Calu3 (cell line): ENCODE results near the gene EIF3K. TPM values are rescaled to one million over a fixed set of nuclear protein-coding genes. Genes with fewer than 3 reads are reported as not detected.
A peak's percentile ranks its signal among the peaks of the same experiment; 100 is the strongest.
"Not testable (repeated sequence)": the region's sequence is repeated elsewhere in the genome, so short reads cannot be mapped to it uniquely, and the experiment has no call there.

Source experiments
- BruUV-seq: library from RNA; stranded (reverse); fragments of 400-500 nt; replicated peaks from 2 replicates; lab custom pipeline; 2021; lab: Mats Ljungman, UMichigan
- CTCF ChIA-PET: fragments of 300-600 bp; sonication (Branson Sonifier 250); formaldehyde crosslinking; loops from one replicate; lab custom pipeline; 2022; ENCODE audit warnings: antibody characterized with exemption; lab: Charles Lee
- DNase-seq: peaks from one replicate; pipeline ENCODE4 v3.0.0; 2022
- H3K27ac Mint-ChIP-seq: one replicate; pipeline ENCODE4 v1.8.0; 2022; ENCODE audit warnings: mixed read lengths; ENCODE audit not compliant: unreplicated experiment
- H3K27me3 Mint-ChIP-seq: one replicate; pipeline ENCODE4 v1.8.0; 2022; ENCODE audit warnings: mixed read lengths; ENCODE audit not compliant: unreplicated experiment
- H3K36me3 Mint-ChIP-seq: one replicate; pipeline ENCODE4 v1.8.0; 2022; ENCODE audit warnings: mild to moderate bottlenecking, moderate library complexity, mixed read lengths; ENCODE audit not compliant: insufficient read depth, unreplicated experiment
- H3K4me1 Mint-ChIP-seq: one replicate; pipeline ENCODE4 v1.8.0; 2022; ENCODE audit warnings: mild to moderate bottlenecking, low read depth, mixed read lengths; ENCODE audit not compliant: unreplicated experiment
- H3K4me3 Mint-ChIP-seq: one replicate; pipeline ENCODE4 v1.8.0; 2022; ENCODE audit warnings: mild to moderate bottlenecking, low read depth, moderate library complexity, mixed read lengths; ENCODE audit not compliant: unreplicated experiment
- H3K9me3 Mint-ChIP-seq: one replicate; pipeline ENCODE4 v1.8.0; 2022; ENCODE audit warnings: low read depth, mixed read lengths; ENCODE audit not compliant: unreplicated experiment
- intact Hi-C: fragments of 100-400 bp; cut with micrococcal nuclease; formaldehyde crosslinking; loops from one replicate; pipeline ENCODE4 v1.10.0; 2022; ENCODE audit not compliant: unreplicated experiment
- total RNA-seq: library from RNA; stranded (reverse); gene quantifications from 2 replicates; pipeline ENCODE4 v1.2.3, GENCODE V29; 2022
- TF ChIP-seq, protein P1 (sequence below): fragments of 200-600 bp; IDR thresholded peaks from one replicate; pipeline ENCODE4 v1.8.0; 2022; ENCODE audit warnings: antibody characterized with exemption; ENCODE audit not compliant: unreplicated experiment

The EIF3K gene
- total RNA-seq, 1 experiment from 2014 or later = 334 TPM

DNA sequence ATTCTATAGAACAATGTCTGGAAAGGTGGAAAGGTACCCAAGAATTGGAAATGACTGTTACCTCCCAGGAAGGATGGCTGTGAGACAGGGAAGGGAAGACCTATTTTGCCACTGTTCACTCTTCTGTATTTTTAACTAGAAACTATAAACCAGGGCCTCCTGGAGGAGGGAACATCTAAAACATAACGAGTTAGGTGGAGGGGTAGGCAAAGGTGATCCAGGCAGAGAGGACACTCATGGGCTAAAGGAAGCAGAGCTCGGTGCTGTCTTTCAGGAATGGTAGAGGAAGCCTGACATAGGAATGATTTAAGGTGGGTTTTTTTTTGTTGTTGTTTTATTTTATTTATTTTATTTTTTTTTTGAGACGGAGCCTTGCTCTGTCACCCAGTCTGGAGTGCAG is 5.8 kb downstream of the EIF3K start:
- Mint-ChIP-seq H3K9me3 (no peaks in the 10 kb centered on the region), H3K4me3 (no peak overlapping the region), H3K27me3 (no peaks in the 10 kb centered on the region), H3K4me1 (peaks cover 15% of the 10 kb centered on the region), H3K27ac (no peak overlapping the region), H3K36me3 (peaks cover 81% of the 10 kb centered on the region)
- no peak for DNase-seq
- intact Hi-C loops = no loop called here
- no TSS peak for BruUV-seq
- TF ChIP-seq, protein P1, sequence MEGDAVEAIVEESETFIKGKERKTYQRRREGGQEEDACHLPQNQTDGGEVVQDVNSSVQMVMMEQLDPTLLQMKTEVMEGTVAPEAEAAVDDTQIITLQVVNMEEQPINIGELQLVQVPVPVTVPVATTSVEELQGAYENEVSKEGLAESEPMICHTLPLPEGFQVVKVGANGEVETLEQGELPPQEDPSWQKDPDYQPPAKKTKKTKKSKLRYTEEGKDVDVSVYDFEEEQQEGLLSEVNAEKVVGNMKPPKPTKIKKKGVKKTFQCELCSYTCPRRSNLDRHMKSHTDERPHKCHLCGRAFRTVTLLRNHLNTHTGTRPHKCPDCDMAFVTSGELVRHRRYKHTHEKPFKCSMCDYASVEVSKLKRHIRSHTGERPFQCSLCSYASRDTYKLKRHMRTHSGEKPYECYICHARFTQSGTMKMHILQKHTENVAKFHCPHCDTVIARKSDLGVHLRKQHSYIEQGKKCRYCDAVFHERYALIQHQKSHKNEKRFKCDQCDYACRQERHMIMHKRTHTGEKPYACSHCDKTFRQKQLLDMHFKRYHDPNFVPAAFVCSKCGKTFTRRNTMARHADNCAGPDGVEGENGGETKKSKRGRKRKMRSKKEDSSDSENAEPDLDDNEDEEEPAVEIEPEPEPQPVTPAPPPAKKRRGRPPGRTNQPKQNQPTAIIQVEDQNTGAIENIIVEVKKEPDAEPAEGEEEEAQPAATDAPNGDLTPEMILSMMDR = no peak
- CTCF ChIA-PET = no interaction called here

GRCh38 chr19:38626401-38626800 is 7.4 kb downstream of the EIF3K start:
- peaks cover 17% of the 10 kb centered on the region for H3K4me1 Mint-ChIP-seq
- no peak overlapping the region for H3K4me3 Mint-ChIP-seq
- DNase-seq = no peak
- TF ChIP-seq, protein P1 = no peak
- CTCF ChIA-PET = no interaction called here
- no peaks in the 10 kb centered on the region for H3K9me3 Mint-ChIP-seq
- intact Hi-C loops = no loop called here
- no peaks in the 10 kb centered on the region for H3K27me3 Mint-ChIP-seq
- H3K36me3 Mint-ChIP-seq = peaks cover 83% of the 10 kb centered on the region
- no peak overlapping the region for H3K27ac Mint-ChIP-seq
- BruUV-seq = no TSS peak

DNA sequence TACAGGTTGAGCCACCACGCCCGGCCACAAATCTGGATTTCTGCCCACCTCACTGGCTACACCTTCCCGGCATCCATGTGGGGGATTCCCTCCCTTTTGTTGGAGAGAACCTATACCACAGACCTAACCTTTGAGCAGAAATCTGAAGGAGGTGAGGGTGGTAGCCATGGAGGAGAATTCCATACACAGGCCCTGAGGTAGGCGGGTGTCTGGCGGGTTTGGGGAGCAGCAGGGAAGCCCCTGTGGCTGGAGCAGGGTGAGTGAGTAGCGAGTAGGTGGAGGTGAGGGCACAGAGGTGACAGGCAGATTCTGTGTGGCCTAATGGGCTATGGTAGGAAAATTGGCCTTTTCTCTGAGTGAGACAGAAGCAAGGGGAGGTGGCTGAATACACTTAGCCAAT is 10.6 kb downstream of the EIF3K start:
- CTCF ChIA-PET = interaction anchor here (0.7 kb wide), 1 partner anchor 29 kb away, joined by 3 read pairs; no protein-coding TSS in a partner anchor
- intact Hi-C loops = no loop called here
- no TSS peak for BruUV-seq
- H3K36me3 Mint-ChIP-seq = peaks cover 79% of the 10 kb centered on the region
- no peaks in the 10 kb centered on the region for H3K27me3 Mint-ChIP-seq
- no peak overlapping the region for H3K4me3 Mint-ChIP-seq
- no peak for DNase-seq
- H3K4me1 Mint-ChIP-seq = peaks cover 35% of the 10 kb centered on the region
- TF ChIP-seq, protein P1 = no peak
- H3K9me3 Mint-ChIP-seq = no peaks in the 10 kb centered on the region
- no peak overlapping the region for H3K27ac Mint-ChIP-seq

DNA sequence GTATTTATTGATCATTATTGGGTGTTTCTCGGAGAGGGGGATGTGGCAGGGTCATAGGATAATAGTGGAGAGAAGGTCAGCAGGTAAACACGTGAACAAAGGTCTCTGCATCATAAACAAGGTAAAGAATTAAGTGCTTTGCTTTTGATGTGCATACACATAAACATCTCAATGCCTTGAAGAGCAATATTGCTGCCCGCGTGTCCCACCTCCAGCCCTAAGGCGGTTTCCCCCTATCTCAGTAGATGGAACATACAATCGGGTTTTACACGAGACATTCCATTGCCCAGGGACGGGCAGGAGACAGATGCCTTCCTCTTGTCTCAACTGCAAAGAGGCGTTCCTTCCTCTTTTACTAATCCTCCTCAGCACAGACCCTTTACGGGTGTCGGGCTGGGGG is 12.3 kb downstream of the EIF3K start:
- intact Hi-C loops, H3K9me3 Mint-ChIP-seq, H3K27me3 Mint-ChIP-seq, BruUV-seq, DNase-seq, CTCF ChIA-PET: not testable (repeated sequence)
- Mint-ChIP-seq H3K4me1 (peaks cover 48% of the 10 kb centered on the region), H3K4me3 (peak overlapping the region; percentile 27), H3K36me3 (peaks cover 86% of the 10 kb centered on the region), H3K27ac (peak overlapping the region; percentile 86)

DNA sequence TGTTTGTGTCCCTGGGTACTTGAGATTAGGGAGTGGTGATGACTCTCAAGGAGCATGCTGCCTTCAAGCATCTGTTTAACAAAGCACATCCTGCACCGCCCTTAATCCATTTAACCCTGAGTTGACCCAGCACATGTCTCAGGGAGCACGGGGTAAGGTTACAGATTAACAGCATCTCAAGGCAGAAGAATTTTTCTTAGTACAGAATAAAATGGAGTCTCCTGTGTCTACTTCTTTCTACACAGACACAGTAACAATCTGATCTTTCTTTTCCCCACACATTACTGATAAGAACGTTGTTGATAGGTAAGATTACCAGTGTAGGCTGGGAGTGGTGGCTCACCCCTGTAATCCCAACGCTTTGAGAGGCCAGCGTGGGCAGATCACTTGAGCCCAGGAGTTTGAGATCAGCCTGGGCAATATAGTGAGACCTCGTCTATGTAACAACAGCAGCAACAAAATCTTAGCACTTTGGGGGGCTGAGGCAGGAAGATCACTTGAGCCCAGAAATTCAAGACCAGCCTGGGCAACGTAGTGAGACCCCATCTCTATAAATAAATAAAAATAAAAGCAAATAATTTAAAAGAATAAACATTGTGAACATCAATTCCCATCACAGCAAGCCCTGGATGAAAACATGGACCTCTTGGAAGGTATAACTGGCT is 13.0 kb downstream of the EIF3K start:
- H3K27me3 Mint-ChIP-seq, BruUV-seq, H3K9me3 Mint-ChIP-seq, CTCF ChIA-PET, intact Hi-C loops: not testable (repeated sequence)
- peaks cover 87% of the 10 kb centered on the region for H3K36me3 Mint-ChIP-seq
- DNase-seq = peak; percentile 66
- H3K4me1 Mint-ChIP-seq = peaks cover 54% of the 10 kb centered on the region
- peak overlapping the region; percentile 86 for H3K27ac Mint-ChIP-seq
- peak overlapping the region; percentile 27 for H3K4me3 Mint-ChIP-seq
